Activated CD4-positive, alpha-beta T cell treated with anti-CD3 and anti-CD28 coated beads, Interleukin-2, Interleukin-6, amounts not matched to agents 100 ng/mL and 50 ng/mL, durations not matched to agents 16 hours and 8 hours (primary cell): ENCODE data around the gene MICAL2.

Experiments
- DNase-seq: peaks from one replicate; pipeline ENCODE4 v3.0.0-alpha.2; 2020

MICAL2 gene

GRCh38 chr11:12176410-12176809, 66.0 kb downstream of the MICAL2 start:
- peak; percentile 58 for DNase-seq

GRCh38 chr11:12177739-12178338, 67.4 kb downstream of the MICAL2 start:
- no peak for DNase-seq

- peak; percentile 57 for DNase-seq
Observed at GRCh38 chr11:12179019-12179418, 68.6 kb downstream of the MICAL2 start.

- no peak for DNase-seq
Observed at GRCh38 chr11:12179531-12179930, 69.1 kb downstream of the MICAL2 start.

- DNase-seq = no peak
Observed at GRCh38 chr11:12180257-12181205, 70.1 kb downstream of the MICAL2 start.

- DNase-seq = no peak
Observed at GRCh38 chr11:12182302-12182675, 71.9 kb downstream of the MICAL2 start.

- no peak for DNase-seq
Observed at GRCh38 chr11:12182676-12183541, 72.5 kb downstream of the MICAL2 start.

- DNase-seq = no peak
Observed at GRCh38 chr11:12183827-12184620, 73.6 kb downstream of the MICAL2 start.

- no peak for DNase-seq
Observed at GRCh38 chr11:12184699-12185098, 74.3 kb downstream of the MICAL2 start.

- no peak for DNase-seq
Observed at GRCh38 chr11:12185106-12185690, 74.8 kb downstream of the MICAL2 start.

- no peak for DNase-seq
Observed at GRCh38 chr11:12185914-12186313, 75.5 kb downstream of the MICAL2 start.

GRCh38 chr11:12186701-12187100, 76.3 kb downstream of the MICAL2 start:
- DNase-seq = no peak

- DNase-seq = peak; percentile 69
Observed at GRCh38 chr11:12187399-12187798, 77.0 kb downstream of the MICAL2 start.

- DNase-seq = peak; percentile 30
Observed at GRCh38 chr11:12188548-12189317, 78.3 kb downstream of the MICAL2 start.

GRCh38 chr11:12189543-12190235, 79.3 kb downstream of the MICAL2 start:
- peak; percentile 84 for DNase-seq

GRCh38 chr11:12190511-12190910, 80.1 kb downstream of the MICAL2 start:
- peak; percentile 65 for DNase-seq

GRCh38 chr11:12192794-12193514, 82.6 kb downstream of the MICAL2 start:
- no peak for DNase-seq

GRCh38 chr11:12193515-12194336, 83.3 kb downstream of the MICAL2 start:
- DNase-seq = no peak

- DNase-seq = peak; percentile 85
Observed at GRCh38 chr11:12195768-12196167, 85.4 kb downstream of the MICAL2 start.
